Stimulated activated CD8-positive, alpha-beta memory T cell treated with anti-CD3 and anti-CD28 coated beads, Interleukin-12 subunit alpha, Interleukin-12 subunit beta, amount 100 ng/mL, for 4 hours (primary cell): ENCODE results near the gene ATG9B.
"Not testable (repeated sequence)": the region's sequence is repeated elsewhere in the genome, so short reads cannot be mapped to it uniquely, and the experiment has no call there.

ENCODE experiments used
- DNase-seq: peaks from one replicate; pipeline ENCODE4 v3.0.0-alpha.2; 2020; ENCODE audit warnings: low read depth

ATG9B gene

GRCh38 chr7:151035902-151036301, 11.6 kb upstream of the ATG9B start:
- DNase-seq = no peak

GRCh38 chr7:151035026-151035717, 10.9 kb upstream of the ATG9B start:
- DNase-seq = no peak

GRCh38 chr7:151034312-151035025, 10.2 kb upstream of the ATG9B start:
- DNase-seq = no peak

- DNase-seq = no peak
Measured at GRCh38 chr7:151033864-151034249, 9.6 kb upstream of the ATG9B start.

GRCh38 chr7:151032936-151033863, 8.9 kb upstream of the ATG9B start:
- no peak for DNase-seq

- DNase-seq = no peak
Measured at GRCh38 chr7:151031011-151031410, 6.7 kb upstream of the ATG9B start.

- no peak for DNase-seq
Measured at GRCh38 chr7:151028948-151029501, 4.7 kb upstream of the ATG9B start.

GRCh38 chr7:151028131-151028947, 4.0 kb upstream of the ATG9B start, which contains the start of gene ABCB8:
Gene ABCB8 (plus strand): TSS chr7:151028450. CDS start chr7:151028516, 66 bp downstream.
- peak; percentile 94 for DNase-seq

GRCh38 chr7:151027728-151028130, 3.4 kb upstream of the ATG9B start:
- DNase-seq = not testable (repeated sequence)

GRCh38 chr7:151026771-151027727, 2.8 kb upstream of the ATG9B start:
- not testable (repeated sequence) for DNase-seq

- DNase-seq = no peak
Measured at GRCh38 chr7:151025924-151026671, 1.8 kb upstream of the ATG9B start.

GRCh38 chr7:151023232-151023631, 1.1 kb downstream of the ATG9B start:
- DNase-seq = no peak

GRCh38 chr7:151020231-151020630, 4.1 kb downstream of the ATG9B start:
- DNase-seq = no peak

- no peak for DNase-seq
Measured at GRCh38 chr7:151019130-151019447, 5.2 kb downstream of the ATG9B start.

- no peak for DNase-seq
Measured at GRCh38 chr7:151018421-151019129, 5.7 kb downstream of the ATG9B start.

- peak; percentile 69 for DNase-seq
Measured at GRCh38 chr7:151017953-151018420, 6.3 kb downstream of the ATG9B start.

- DNase-seq = no peak
Measured at GRCh38 chr7:151017370-151017952, 6.8 kb downstream of the ATG9B start.

- DNase-seq = no peak
Measured at GRCh38 chr7:151016942-151017341, 7.4 kb downstream of the ATG9B start.
